Measurements from ENCODE around the gene STX3.

Gene STX3

GRCh38 chr11:59746111-59746510, 9.1 kb upstream of the STX3 start:
- TF ChIP-seq ZNF274 (IDR thresholded peaks at IDR 0.05; ENCODE audit: low read depth, low read length), result no peak

DNA sequence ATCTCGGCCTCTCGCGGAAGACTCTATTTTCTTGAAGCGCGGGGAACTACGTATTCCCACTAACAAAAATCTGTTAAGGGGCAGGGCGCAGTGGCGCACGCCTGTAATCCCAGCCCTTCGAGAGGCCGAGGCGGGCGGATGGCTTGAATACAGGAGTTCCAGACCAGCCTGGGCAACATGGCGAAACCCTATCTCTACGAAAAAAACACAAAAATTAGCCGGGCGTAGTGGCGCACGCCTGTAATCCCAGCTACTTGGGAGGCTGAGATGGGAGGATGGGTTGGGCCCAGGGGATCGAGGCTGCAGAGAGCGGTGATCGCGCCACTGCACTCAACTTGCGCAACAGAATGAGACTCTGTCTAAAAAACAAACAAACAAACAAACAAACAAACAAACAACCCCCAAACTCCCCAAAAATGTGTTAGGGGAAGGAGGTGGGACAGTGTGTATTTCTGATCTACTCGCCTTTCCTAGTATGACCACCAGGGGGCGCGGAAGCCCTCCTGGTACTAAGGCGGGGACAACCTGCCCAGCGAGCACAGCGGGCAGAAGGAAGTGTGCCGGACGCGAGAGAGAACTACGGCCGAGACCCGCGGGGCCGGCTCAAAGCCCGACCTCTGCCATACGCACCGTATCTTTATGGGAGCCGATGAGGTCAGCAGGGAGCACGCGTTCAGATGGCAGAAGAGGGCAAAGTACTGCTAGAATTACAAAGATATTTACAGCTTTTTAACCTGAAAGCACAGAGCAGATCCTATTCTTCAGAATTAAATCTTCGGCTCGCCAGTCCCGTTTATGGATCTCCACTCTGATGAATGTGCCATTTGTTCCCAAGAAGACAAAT, 1.3 kb upstream of the STX3 start:
- H3K4me3 ChIP-seq (ENCODE audit: low read length), result peak overlapping the region; percentile 60; the same call in 1 of the 2 replicates
- no peak for TF ChIP-seq ZNF274 (IDR thresholded peaks at IDR 0.05; ENCODE audit: low read depth, low read length)

More at GRCh38 chr11:59746111-59746510, 9.1 kb upstream of the STX3 start:
- no peak overlapping the region for H3K4me3 ChIP-seq (ENCODE audit: low read length)

- peak overlapping the region; percentile 60 for H3K4me3 ChIP-seq (ENCODE audit: low read length)
- TF ChIP-seq ZNF274 (IDR thresholded peaks at IDR 0.05; ENCODE audit: low read depth, low read length), result no peak
These were observed 700 bp upstream of the STX3 start for GRCh38 chr11:59754494-59754858.

DNA sequence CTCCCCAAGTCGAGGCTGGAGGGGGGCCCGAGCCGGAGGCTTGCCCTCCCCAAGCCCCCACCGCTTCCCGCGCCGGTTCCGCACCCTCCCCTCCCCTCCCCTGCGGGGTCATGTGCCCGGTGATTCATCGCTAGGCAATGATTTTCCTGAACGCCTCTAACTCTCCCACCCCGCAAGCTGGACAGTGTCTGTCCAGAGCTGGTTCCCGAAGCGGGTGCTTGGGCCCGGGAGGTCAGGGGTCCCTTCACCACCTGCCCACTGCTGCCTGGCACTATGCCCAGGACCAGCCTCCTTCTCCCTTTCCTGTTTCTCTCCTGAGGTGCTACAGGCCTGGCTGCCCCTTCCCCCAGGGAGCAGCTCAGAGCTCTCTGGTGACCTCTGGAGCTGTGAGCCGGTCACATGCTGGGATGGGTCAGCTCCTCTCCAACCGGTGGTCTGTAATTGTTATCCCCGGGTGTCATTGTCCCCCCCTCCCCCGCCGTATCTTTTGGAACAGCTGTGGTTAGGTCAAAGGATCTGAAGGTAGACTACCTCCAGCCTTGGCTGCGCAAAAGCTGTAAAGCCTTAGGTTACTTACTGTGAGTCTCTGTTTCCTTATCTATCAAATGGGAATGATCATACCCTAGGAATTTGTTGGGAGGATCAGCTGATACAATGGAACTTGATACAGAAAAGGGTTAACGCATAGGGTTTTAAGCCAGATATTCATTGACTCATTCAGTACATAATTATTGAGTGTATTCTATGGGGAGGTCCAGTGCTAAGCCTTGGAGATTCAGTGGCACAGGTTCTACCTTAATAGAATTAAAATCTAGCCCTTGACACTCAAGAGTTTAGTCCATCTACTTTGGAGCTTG, 753 bp downstream of the STX3 start:
- peak overlapping the region; percentile 60 for H3K4me3 ChIP-seq (ENCODE audit: low read length)

DNA sequence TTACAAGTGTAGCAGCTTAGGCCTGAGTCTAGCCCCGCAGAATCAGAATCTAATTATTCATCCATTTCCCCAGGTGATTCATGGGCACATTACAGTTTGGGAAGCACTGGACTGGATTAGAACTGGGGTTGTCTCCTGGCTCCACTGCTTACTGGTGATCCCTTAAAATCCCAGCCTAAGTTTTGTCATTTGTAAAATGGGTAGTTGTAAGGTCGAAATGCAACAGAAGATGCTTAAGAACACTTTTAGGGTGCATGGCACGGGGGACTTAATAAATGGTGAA, 1.3 kb downstream of the STX3 start:
- TF ChIP-seq ZNF274 (IDR thresholded peaks at IDR 0.05; ENCODE audit: low read depth, low read length), result no peak

More for the DNA sequence above, 753 bp downstream of the STX3 start:
- no peak for TF ChIP-seq ZNF274 (IDR thresholded peaks at IDR 0.05; ENCODE audit: low read depth, low read length)

DNA sequence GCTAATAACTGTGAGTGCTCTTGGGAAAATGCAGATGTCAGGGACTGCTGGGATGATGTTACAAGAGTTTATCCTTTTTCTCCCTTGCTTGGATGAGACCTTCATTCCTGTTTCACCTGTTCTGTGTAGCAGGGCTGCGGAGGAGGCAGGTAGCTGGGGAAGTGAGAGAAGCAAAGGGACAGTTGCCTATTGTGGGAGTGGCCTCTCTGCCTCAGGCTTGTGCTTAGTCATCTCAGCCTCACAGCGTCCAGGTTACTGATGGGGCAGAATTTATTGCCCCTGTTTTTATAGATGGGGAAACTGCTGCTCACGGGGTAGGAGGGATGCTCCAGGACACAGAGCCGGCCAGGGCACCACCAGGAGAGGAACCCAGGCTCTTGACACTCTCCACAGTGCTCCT, 1.7 kb downstream of the STX3 start:
- H3K4me3 ChIP-seq (ENCODE audit: low read length), result no peak overlapping the region

More for the DNA sequence above, 1.3 kb downstream of the STX3 start:
- H3K4me3 ChIP-seq (ENCODE audit: low read length), result no peak overlapping the region

GRCh38 chr11:59758401-59759037, 3.3 kb downstream of the STX3 start:
- TF ChIP-seq ZNF274 (IDR thresholded peaks at IDR 0.05; ENCODE audit: low read depth, low read length), result no peak
- H3K4me3 ChIP-seq (ENCODE audit: low read length), result no peak overlapping the region

More for the DNA sequence above, 1.7 kb downstream of the STX3 start:
- no peak for TF ChIP-seq ZNF274 (IDR thresholded peaks at IDR 0.05; ENCODE audit: low read depth, low read length)

DNA sequence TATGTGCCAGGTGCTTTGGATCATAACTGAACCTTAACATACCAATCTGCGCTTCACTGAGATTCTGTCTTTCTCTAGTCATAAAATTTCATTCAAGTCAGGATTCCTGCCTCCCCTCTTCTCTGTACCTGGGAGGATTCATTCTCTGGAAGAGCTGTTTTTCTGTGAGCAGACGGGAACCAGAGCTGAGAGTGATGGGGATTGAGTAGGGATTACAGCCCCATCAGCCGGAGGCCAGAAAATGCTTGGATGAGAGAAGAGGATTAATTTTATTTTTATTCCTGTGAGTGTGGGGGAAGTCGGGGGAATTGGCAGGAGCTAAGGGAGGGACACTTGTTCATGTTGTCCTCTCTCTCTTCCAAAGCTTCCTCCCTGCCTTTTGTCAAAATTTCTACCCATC, 4.7 kb downstream of the STX3 start:
- TF ChIP-seq ZNF274 (IDR thresholded peaks at IDR 0.05; ENCODE audit: low read depth, low read length), result no peak
- H3K4me3 ChIP-seq (ENCODE audit: low read length), result no peak overlapping the region

DNA sequence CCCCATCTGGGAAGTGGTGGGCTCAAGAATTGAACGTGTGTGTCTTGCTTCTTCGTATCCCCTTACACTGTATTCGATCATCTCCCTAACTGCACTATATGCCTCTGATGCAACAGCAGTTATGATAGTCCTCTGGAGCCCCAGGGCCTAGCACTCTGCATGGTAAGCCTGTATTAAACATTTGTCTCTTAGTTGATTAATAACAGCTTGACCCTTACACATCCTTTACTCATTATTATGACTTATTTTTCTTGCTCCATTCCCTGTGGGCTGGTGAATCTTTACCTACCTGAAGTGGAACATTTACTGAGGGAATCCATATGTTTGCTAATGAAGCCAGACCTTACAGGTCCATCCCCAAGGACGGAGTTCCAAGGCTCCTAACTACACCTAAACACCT, 5.6 kb downstream of the STX3 start:
- H3K4me3 ChIP-seq (ENCODE audit: low read length), result no peak overlapping the region
- no peak for TF ChIP-seq ZNF274 (IDR thresholded peaks at IDR 0.05; ENCODE audit: low read depth, low read length)

- no peak for TF ChIP-seq ZNF274 (IDR thresholded peaks at IDR 0.05; ENCODE audit: low read depth, low read length)
- no peak overlapping the region for H3K4me3 ChIP-seq (ENCODE audit: low read length)
These were observed 6.8 kb downstream of the STX3 start for GRCh38 chr11:59761993-59762392.

GRCh38 chr11:59765068-59765735, 10.0 kb downstream of the STX3 start:
- no peak for TF ChIP-seq ZNF274 (IDR thresholded peaks at IDR 0.05; ENCODE audit: low read depth, low read length)
- no peak overlapping the region for H3K4me3 ChIP-seq (ENCODE audit: low read length)

GRCh38 chr11:59766542-59767224, 11.5 kb downstream of the STX3 start:
- TF ChIP-seq ZNF274 (IDR thresholded peaks at IDR 0.05; ENCODE audit: low read depth, low read length), result no peak
- H3K4me3 ChIP-seq (ENCODE audit: low read length), result no peak overlapping the region

DNA sequence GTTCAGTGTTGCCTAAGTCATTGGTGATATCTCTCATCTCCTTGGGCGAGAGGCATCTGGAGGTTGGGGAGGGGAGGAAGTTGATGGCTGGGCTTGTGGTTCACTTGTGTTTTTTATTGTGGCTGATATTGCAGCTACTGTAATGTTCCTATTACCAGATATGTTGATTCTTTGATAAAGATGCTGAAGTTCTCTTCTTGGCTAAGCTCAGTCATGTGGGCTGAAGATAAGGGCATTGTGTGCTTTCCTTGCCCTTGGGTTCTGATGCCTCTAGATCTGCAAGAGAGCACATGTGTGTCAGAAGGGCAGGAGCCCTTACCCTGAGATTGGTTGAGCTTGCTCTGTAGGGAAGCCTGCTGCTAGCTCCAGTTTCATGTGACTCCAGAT, 12.0 kb downstream of the STX3 start:
- H3K4me3 ChIP-seq (ENCODE audit: low read length), result no peak overlapping the region
- no peak for TF ChIP-seq ZNF274 (IDR thresholded peaks at IDR 0.05; ENCODE audit: low read depth, low read length)
